Cardiac fibroblast (primary cell): ENCODE data around the gene MAD1L1.

Experiments
- DNase-seq, 2 donors: peaks; one replicate each; pipeline versions ENCODE4 v3.0.0 to v3.0.0-alpha.2; 2010; ENCODE audit warnings: low read depth in 2 of 2
- H3K4me3 ChIP-seq, 2 donors: replicated peaks in 1 of 2; 1 replicate in 1 of 2; 2 replicates in 1 of 2; pipeline ENCODE4 v1.5.1; 2011; ENCODE audit warnings: low read depth in 2 of 2, low read length in 2 of 2, mild to moderate bottlenecking in 2 of 2, moderate library complexity in 1 of 2
- TF ChIP-seq, protein P1 (sequence below): IDR thresholded peaks from one replicate; pipeline ENCODE4 v1.5.1; 2011; ENCODE audit warnings: low read depth, mild to moderate bottlenecking, low read length, inconsistent platforms

Gene MAD1L1

DNA sequence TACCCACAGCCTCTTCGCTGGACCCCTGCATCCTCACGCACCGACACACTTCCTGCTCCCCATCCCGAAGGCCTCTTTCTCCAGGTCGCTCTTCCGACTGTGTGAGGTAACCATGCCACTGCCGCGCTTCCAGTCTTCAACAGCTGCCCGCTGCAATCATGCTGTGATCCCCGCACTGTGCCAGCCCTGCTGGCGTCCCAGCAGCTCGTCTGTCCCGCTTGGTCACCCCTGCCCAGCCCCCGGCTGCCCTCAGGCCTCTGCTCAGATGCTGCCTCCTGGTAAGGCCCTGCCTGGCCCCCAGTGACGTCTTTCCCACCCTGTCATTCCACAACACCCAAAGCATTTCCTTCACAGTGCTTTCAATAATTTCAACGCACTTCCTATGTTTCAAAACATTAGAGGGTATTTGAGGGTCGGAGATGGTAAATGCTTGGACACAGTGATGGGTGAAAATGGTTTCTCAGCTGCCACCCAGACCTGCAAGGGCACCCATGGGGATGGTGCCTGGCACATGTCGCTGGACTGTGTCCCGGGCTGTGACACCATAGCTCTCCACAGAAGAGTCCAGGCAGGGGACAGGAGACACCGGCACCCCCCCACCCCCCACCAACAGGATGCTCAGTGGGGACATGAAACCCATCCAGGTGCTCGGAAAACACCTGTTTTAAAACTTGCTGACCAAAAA is 125.2 kb downstream of the MAD1L1 start:
- TF ChIP-seq, protein P1, sequence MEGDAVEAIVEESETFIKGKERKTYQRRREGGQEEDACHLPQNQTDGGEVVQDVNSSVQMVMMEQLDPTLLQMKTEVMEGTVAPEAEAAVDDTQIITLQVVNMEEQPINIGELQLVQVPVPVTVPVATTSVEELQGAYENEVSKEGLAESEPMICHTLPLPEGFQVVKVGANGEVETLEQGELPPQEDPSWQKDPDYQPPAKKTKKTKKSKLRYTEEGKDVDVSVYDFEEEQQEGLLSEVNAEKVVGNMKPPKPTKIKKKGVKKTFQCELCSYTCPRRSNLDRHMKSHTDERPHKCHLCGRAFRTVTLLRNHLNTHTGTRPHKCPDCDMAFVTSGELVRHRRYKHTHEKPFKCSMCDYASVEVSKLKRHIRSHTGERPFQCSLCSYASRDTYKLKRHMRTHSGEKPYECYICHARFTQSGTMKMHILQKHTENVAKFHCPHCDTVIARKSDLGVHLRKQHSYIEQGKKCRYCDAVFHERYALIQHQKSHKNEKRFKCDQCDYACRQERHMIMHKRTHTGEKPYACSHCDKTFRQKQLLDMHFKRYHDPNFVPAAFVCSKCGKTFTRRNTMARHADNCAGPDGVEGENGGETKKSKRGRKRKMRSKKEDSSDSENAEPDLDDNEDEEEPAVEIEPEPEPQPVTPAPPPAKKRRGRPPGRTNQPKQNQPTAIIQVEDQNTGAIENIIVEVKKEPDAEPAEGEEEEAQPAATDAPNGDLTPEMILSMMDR: no peak
- no peak for DNase-seq

DNA sequence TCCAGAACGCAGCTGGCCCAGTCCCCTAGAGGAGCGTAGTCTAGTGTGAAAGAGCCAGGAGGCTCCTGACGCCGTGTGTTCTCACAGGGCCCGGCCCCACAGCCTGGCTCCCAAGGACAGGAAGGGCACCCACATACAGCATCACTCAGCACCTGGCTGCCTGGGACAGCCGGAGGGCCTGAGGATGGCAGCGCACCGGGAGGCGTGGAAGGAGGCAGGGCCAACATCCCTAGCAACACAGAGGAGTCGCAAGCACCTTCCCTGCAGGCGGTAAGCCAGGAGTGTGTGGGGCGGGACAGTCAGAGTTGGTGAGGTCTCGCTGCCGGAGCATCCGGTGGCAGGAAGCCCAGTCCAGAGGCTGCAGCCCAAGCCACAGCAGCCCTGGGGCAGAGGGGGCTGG is 125.8 kb downstream of the MAD1L1 start:
- TF ChIP-seq, protein P1: no peak
- DNase-seq: peak in 1 of 2 donors; percentile 28
- no peak overlapping the region for H3K4me3 ChIP-seq

More for the DNA sequence above, 125.2 kb downstream of the MAD1L1 start:
- no peak overlapping the region for H3K4me3 ChIP-seq

DNA sequence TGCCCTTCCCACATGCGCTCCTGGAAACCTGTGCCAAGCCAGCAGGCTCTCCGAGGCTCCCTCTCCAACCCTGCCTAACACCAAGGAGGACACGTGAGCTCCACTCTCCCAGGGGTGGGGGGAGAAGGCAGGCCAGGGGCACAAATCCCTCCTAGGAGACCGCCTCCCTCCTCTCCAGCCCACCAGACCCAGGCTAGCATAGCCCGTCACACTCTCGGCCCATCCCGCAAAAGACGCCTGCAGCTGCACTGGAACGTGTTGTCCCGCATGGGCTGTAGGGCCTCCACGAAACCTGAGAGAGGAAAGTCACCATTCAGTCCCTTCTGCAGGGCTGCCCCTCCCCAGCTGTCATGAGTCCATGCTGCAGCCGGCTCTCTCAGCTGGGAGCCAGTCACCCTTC is 126.3 kb downstream of the MAD1L1 start:
- no peak overlapping the region for H3K4me3 ChIP-seq
- TF ChIP-seq, protein P1: no peak
- DNase-seq: no peak

DNA sequence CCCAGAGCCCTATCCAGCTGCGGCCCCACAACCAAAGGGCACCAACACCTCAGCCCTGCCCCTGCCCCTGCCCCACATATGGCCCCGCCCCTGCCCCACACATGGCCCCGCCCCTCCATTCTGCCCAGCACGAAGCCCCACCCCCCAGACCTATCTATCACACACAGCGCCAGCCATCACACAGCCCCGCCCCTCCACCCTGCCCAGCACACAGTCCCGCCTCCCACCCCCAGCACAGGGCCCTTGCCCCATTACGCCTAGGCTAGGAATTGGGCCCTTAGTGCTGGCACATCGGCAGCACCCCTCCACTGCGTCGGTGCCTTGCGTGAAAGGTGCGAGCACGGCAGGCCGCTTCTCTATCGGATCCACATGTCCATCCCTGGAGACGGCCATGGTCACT is 126.8 kb downstream of the MAD1L1 start:
- TF ChIP-seq, protein P1: no peak
- no peak for DNase-seq
- H3K4me3 ChIP-seq: no peak overlapping the region

DNA sequence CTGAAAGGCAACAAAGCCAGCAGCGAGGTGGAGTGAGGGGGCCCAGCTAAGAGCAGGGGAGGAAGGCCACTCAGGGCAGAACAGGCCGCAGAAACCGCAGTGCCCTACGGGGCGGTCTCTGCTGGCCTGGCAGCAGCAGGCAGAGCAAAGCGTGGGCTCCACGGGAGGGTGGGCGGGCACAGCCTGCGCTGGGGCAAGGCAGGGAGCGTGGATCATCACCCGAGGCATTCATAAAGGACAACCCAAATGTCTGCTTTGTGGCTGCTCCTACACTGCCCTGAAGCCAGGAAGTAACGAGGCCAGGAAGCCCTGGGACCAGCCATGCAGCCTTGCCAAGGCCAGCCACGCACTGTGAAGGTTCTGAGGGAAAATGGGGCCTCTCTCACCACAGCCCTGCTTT is 127.5 kb downstream of the MAD1L1 start:
- TF ChIP-seq, protein P1: no peak
- no peak for DNase-seq
- no peak overlapping the region for H3K4me3 ChIP-seq

DNA sequence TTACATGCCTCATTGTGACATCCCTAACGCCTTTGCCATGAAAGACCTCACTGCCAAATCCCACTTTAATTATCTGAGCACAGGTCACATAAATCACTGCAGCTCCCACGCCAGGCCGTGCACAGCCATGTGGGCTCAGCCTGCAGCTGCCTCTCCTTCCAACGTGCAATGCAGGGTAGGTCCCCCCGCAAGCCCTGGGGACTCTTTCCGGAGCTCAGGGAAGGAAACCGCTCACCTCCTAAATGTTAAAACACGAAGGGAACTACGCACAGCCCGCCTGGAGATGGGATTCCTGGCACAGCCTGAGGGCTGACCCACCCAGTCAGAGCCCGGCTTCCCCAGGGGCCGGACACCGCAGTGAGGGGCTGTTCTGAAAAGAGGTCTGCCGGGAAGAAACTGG is 128.0 kb downstream of the MAD1L1 start:
- TF ChIP-seq, protein P1: no peak
- peak in 1 of 2 donors; percentile 49 for DNase-seq
- H3K4me3 ChIP-seq: no peak overlapping the region
